HEK293 (cell line): Measurements from ENCODE around the gene NABP1.

Experiments
- CTCF ChIA-PET: fragments of 350-600 bp; formaldehyde crosslinking; extraction: SDS; loops from one replicate; lab custom pipeline; 2021; ENCODE audit warnings: antibody characterized with exemption; lab: Yijun Ruan, JAX
- POLR2A ChIA-PET: fragments of 300-600 bp; formaldehyde crosslinking; extraction: SDS; loops from one replicate; lab custom pipeline; 2020; ENCODE audit warnings: antibody characterized with exemption, inconsistent platforms; lab: Yijun Ruan, JAX
- H3K27ac ChIP-seq: fragments of 200-500 bp; sonication (Bioruptor generic); 2 replicates; pipeline ENCODE4 v1.5.1; 2014; ENCODE audit warnings: low read depth, low read length, control low read depth, inconsistent platforms; ENCODE audit errors: extremely low read depth
- H3K36me3 ChIP-seq, 2 experiments: fragments of 200-500 bp in 1 of 2; sonication (Bioruptor generic) in 1 of 2; 1 replicate in 1 of 2; 2 replicates in 1 of 2; pipeline ENCODE4 v1.5.1; 2014 to 2017; ENCODE audit warnings: inconsistent platforms in 2 of 2, low read length in 2 of 2; ENCODE audit not compliant: control insufficient read depth in 2 of 2, insufficient read depth in 1 of 2
- H3K4me1 ChIP-seq: fragments of 200-500 bp; sonication (Bioruptor generic); 2 replicates; pipeline ENCODE4 v1.5.1; 2014; ENCODE audit warnings: mild to moderate bottlenecking, low read length, inconsistent platforms; ENCODE audit not compliant: control insufficient read depth, insufficient read depth
- H3K4me3 ChIP-seq: 2 replicates; pipeline ENCODE4 v1.5.1; 2011; ENCODE audit warnings: low read depth, mild to moderate bottlenecking, control low read depth, low read length, moderate library complexity
- H3K9me3 ChIP-seq: fragments of 200-500 bp; sonication (Bioruptor generic); 2 replicates; pipeline ENCODE4 v1.5.1; 2014; ENCODE audit warnings: low read depth, low read length, inconsistent platforms; ENCODE audit not compliant: control insufficient read depth, insufficient read depth
- BCL11B ChIP-seq: fragments of 450-650 bp; formaldehyde crosslinking; IDR thresholded peaks from 2 replicates; pipeline ENCODE4 v1.5.1; 2016; ENCODE audit warnings: low read depth, missing biosample characterization, missing genetic modification characterization
- FEZF1 ChIP-seq: fragments of 450-650 bp; formaldehyde crosslinking; IDR thresholded peaks from 2 replicates; pipeline ENCODE4 v1.5.1; 2016; ENCODE audit warnings: missing biosample characterization, missing genetic modification characterization
- GLIS2 ChIP-seq: fragments of 450-650 bp; formaldehyde crosslinking; IDR thresholded peaks from 2 replicates; pipeline ENCODE4 v1.5.1; 2016; ENCODE audit warnings: missing biosample characterization, missing genetic modification characterization
- HOXA7 ChIP-seq: sonication (generic); formaldehyde crosslinking; IDR thresholded peaks from 2 replicates; pipeline ENCODE4 v1.8.1; 2022; ENCODE audit warnings: missing genetic modification reagents, borderline replicate concordance
- IKZF3 ChIP-seq: fragments of 450-650 bp; IDR thresholded peaks from 2 replicates; pipeline ENCODE4 v1.5.0; 2018; ENCODE audit warnings: missing biosample characterization, mild to moderate bottlenecking, missing genetic modification characterization, moderate library complexity
- OVOL3 ChIP-seq: fragments of 450-650 bp; formaldehyde crosslinking; IDR thresholded peaks from 2 replicates; pipeline ENCODE4 v1.5.1; 2016; ENCODE audit warnings: missing biosample characterization, missing genetic modification characterization
- SCRT1 ChIP-seq: fragments of 450-650 bp; formaldehyde crosslinking; IDR thresholded peaks from 2 replicates; pipeline ENCODE4 v1.5.1; 2016; ENCODE audit warnings: missing biosample characterization, missing genetic modification characterization, borderline replicate concordance
- ZBTB48 ChIP-seq: fragments of 450-650 bp; formaldehyde crosslinking; IDR thresholded peaks from 2 replicates; pipeline ENCODE4 v1.5.1; 2016; ENCODE audit warnings: missing biosample characterization, missing genetic modification characterization
- ZBTB7A ChIP-seq: fragments of 450-650 bp; formaldehyde crosslinking; IDR thresholded peaks from 2 replicates; pipeline ENCODE4 v1.5.1; 2016; ENCODE audit warnings: low read depth, missing biosample characterization, missing genetic modification characterization
- ZFP69B ChIP-seq: fragments of 450-650 bp; formaldehyde crosslinking; IDR thresholded peaks from 2 replicates; pipeline ENCODE4 v1.5.1; 2016; ENCODE audit warnings: missing biosample characterization, missing genetic modification characterization
- ZNF433 ChIP-seq: fragments of 450-650 bp; formaldehyde crosslinking; IDR thresholded peaks from 2 replicates; pipeline ENCODE4 v1.5.1; 2016; ENCODE audit warnings: missing biosample characterization, missing genetic modification characterization, low read depth
- ZNF488 ChIP-seq: fragments of 450-650 bp; formaldehyde crosslinking; IDR thresholded peaks from 2 replicates; pipeline ENCODE4 v1.5.1; 2016; ENCODE audit warnings: missing biosample characterization, missing genetic modification characterization
- ZNF544 ChIP-seq: fragments of 450-650 bp; formaldehyde crosslinking; IDR thresholded peaks from 2 replicates; pipeline ENCODE4 v1.5.0; 2017; ENCODE audit warnings: missing biosample characterization, missing genetic modification characterization
- ZNF561 ChIP-seq: fragments of 450-650 bp; IDR thresholded peaks from 2 replicates; pipeline ENCODE4 v1.5.1; 2018; ENCODE audit warnings: missing biosample characterization, missing genetic modification characterization, borderline replicate concordance
- ZNF776 ChIP-seq: fragments of 450-650 bp; formaldehyde crosslinking; IDR thresholded peaks from 2 replicates; pipeline ENCODE4 v1.5.0; 2017; ENCODE audit warnings: missing biosample characterization, missing genetic modification characterization, borderline replicate concordance
- ZSCAN16 ChIP-seq: fragments of 450-650 bp; formaldehyde crosslinking; IDR thresholded peaks from 2 replicates; pipeline ENCODE4 v1.5.1; 2016; ENCODE audit warnings: missing biosample characterization, missing genetic modification characterization
- ZSCAN23 ChIP-seq: fragments of 450-650 bp; formaldehyde crosslinking; IDR thresholded peaks from 2 replicates; pipeline ENCODE4 v1.5.1; 2016; ENCODE audit warnings: missing biosample characterization, missing genetic modification characterization
- ZSCAN30 ChIP-seq: fragments of 450-650 bp; IDR thresholded peaks from 2 replicates; pipeline ENCODE4 v1.5.1; 2018; ENCODE audit warnings: missing biosample characterization, mild to moderate bottlenecking, missing genetic modification characterization, moderate library complexity
- TF ChIP-seq, protein P1 (sequence below): fragments of 450-650 bp; formaldehyde crosslinking; IDR thresholded peaks from 2 replicates; pipeline ENCODE4 v1.5.1; 2016; ENCODE audit warnings: missing biosample characterization, missing genetic modification characterization
- TF ChIP-seq, protein P2 (sequence below): fragments of 450-650 bp; formaldehyde crosslinking; IDR thresholded peaks from 2 replicates; pipeline ENCODE4 v1.5.1; 2016; ENCODE audit warnings: missing biosample characterization, missing genetic modification characterization

NABP1 gene

DNA sequence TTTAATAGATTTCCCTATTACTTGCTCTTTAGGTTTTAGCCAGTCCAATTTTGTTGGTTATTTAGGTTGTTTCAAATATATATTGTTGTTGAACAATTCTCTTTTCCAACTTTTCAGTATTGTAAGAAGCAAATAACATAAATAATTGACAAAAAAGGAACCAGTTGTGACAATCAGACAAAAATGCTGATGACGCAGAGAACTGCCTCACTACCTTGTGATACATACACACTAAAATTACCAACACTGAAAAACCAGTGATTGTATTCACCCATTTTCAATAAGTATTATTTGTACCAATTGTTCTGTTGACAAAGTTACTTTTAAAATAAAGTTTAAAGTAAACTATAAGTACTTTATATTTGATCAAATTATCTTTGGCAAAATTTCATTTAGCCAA lies 43.1 kb upstream of the NABP1 start (continued):
- TF ChIP-seq, protein P1, sequence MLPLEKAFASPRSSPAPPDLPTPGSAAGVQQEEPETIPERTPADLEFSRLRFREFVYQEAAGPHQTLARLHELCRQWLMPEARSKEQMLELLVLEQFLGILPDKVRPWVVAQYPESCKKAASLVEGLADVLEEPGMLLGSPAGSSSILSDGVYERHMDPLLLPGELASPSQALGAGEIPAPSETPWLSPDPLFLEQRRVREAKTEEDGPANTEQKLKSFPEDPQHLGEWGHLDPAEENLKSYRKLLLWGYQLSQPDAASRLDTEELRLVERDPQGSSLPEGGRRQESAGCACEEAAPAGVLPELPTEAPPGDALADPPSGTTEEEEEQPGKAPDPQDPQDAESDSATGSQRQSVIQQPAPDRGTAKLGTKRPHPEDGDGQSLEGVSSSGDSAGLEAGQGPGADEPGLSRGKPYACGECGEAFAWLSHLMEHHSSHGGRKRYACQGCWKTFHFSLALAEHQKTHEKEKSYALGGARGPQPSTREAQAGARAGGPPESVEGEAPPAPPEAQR (tag by site-specific recombination): no peak
- TF ChIP-seq ZNF433: no peak
- TF ChIP-seq ZSCAN30 (tag by site-specific recombination): no peak

GRCh38 chr2:191635333-191636234 lies 42.4 kb upstream of the NABP1 start:
- Histone ChIP-seq H3K4me3 (no peak overlapping the region), H3K4me1 (peaks cover 20% of the 10 kb centered on the region; the same call in 1 of the 2 replicates), H3K9me3 (no peaks in the 10 kb centered on the region), H3K36me3 (no peaks in the 10 kb centered on the region), H3K27ac (no peak overlapping the region)
- no peak for TF ChIP-seq ZBTB48 (tag by site-specific recombination)
- no peak for TF ChIP-seq ZSCAN16 (tag by site-specific recombination)
- no peak for TF ChIP-seq SCRT1
- no peak for TF ChIP-seq BCL11B (tag by site-specific recombination)
- no peak for TF ChIP-seq ZSCAN23
- TF ChIP-seq ZNF544: no peak
- no peak for TF ChIP-seq OVOL3
- TF ChIP-seq, protein P2, sequence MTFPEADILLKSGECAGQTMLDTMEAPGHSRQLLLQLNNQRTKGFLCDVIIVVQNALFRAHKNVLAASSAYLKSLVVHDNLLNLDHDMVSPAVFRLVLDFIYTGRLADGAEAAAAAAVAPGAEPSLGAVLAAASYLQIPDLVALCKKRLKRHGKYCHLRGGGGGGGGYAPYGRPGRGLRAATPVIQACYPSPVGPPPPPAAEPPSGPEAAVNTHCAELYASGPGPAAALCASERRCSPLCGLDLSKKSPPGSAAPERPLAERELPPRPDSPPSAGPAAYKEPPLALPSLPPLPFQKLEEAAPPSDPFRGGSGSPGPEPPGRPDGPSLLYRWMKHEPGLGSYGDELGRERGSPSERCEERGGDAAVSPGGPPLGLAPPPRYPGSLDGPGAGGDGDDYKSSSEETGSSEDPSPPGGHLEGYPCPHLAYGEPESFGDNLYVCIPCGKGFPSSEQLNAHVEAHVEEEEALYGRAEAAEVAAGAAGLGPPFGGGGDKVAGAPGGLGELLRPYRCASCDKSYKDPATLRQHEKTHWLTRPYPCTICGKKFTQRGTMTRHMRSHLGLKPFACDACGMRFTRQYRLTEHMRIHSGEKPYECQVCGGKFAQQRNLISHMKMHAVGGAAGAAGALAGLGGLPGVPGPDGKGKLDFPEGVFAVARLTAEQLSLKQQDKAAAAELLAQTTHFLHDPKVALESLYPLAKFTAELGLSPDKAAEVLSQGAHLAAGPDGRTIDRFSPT: no peak
- no peak for TF ChIP-seq IKZF3
- TF ChIP-seq ZNF561 (tag by site-specific recombination): no peak
- no peak for TF ChIP-seq ZNF433
- TF ChIP-seq FEZF1 (tag by site-specific recombination): no peak
- TF ChIP-seq ZNF776 (tag by site-specific recombination): no peak
- TF ChIP-seq GLIS2 (tag by site-specific recombination): no peak
- no peak for TF ChIP-seq HOXA7
- no peak for TF ChIP-seq ZBTB7A
- TF ChIP-seq ZFP69B (tag by site-specific recombination): no peak
- TF ChIP-seq, protein P1 (tag by site-specific recombination): no peak
- TF ChIP-seq ZNF488: no peak
- CTCF ChIA-PET: no interaction called here
- POLR2A ChIA-PET: interaction anchor here (3.3 kb wide), 1 partner anchor 42 kb away, joined by 17 read pairs; the partner anchor contains the start of gene NABP1
